GM19372 (cell line): ENCODE measurements around the gene MGMT.

Experiments used
- ATAC-seq: cut with Tn5 transposase; IDR thresholded peaks from one replicate; pipeline ENCODE4 v1.9.1; 2021; ENCODE audit warnings: mild to moderate bottlenecking, low read depth, moderate library complexity; ENCODE audit not compliant: unreplicated experiment

Gene MGMT

GRCh38 chr10:129675027-129675769 lies 208.2 kb downstream of the MGMT start:
- ATAC-seq = no peak

- no peak for ATAC-seq
Measured at GRCh38 chr10:129676014-129676413, 209.0 kb downstream of the MGMT start.

GRCh38 chr10:129677377-129677927 lies 210.4 kb downstream of the MGMT start:
- no peak for ATAC-seq

GRCh38 chr10:129678186-129678585 lies 211.1 kb downstream of the MGMT start:
- ATAC-seq = no peak

GRCh38 chr10:129679207-129679606 lies 212.2 kb downstream of the MGMT start:
- ATAC-seq = no peak

- ATAC-seq = no peak
Measured at GRCh38 chr10:129680661-129681344, 213.8 kb downstream of the MGMT start.

GRCh38 chr10:129681856-129682255 lies 214.8 kb downstream of the MGMT start:
- no peak for ATAC-seq

- no peak for ATAC-seq
Measured at GRCh38 chr10:129683519-129683918, 216.5 kb downstream of the MGMT start.

GRCh38 chr10:129683920-129684319 lies 216.9 kb downstream of the MGMT start:
- ATAC-seq = no peak

- ATAC-seq = no peak
Measured at GRCh38 chr10:129685271-129685670, 218.2 kb downstream of the MGMT start.

GRCh38 chr10:129689671-129690071 lies 222.6 kb downstream of the MGMT start:
- no peak for ATAC-seq

GRCh38 chr10:129690248-129691070 lies 223.4 kb downstream of the MGMT start:
- ATAC-seq = no peak

GRCh38 chr10:129692695-129693094 lies 225.7 kb downstream of the MGMT start:
- no peak for ATAC-seq

- no peak for ATAC-seq
Measured at GRCh38 chr10:129693382-129693781, 226.3 kb downstream of the MGMT start.

GRCh38 chr10:129694184-129694583 lies 227.1 kb downstream of the MGMT start:
- ATAC-seq = no peak

GRCh38 chr10:129694691-129695243 lies 227.7 kb downstream of the MGMT start:
- no peak for ATAC-seq

GRCh38 chr10:129695671-129696070 lies 228.6 kb downstream of the MGMT start:
- ATAC-seq = no peak

- no peak for ATAC-seq
Measured at GRCh38 chr10:129696636-129697035, 229.6 kb downstream of the MGMT start.

- no peak for ATAC-seq
Measured at GRCh38 chr10:129697463-129698247, 230.6 kb downstream of the MGMT start.
